Panc1 (cell line): ENCODE measurements around the gene SPATA16. TPM values are rescaled to one million over a fixed set of nuclear protein-coding genes. Genes with fewer than 3 reads are reported as not detected.

Experiments used
- ATAC-seq: fragments of 200-7000 bp; cut with Tn5 transposase; 2 replicates; pipeline ENCODE4 v1.9.1; 2020; ENCODE audit warnings: mild to moderate bottlenecking, moderate library complexity
- BruUV-seq: library from RNA; stranded (reverse); fragments of 400-500 nt; replicated peaks from 2 replicates; lab custom pipeline; 2021; lab: Mats Ljungman, UMichigan
- CTCF ChIA-PET: fragments of 300-600 bp; sonication (Branson Sonifier 250); formaldehyde crosslinking; loops from one replicate; lab custom pipeline; 2022; ENCODE audit warnings: antibody characterized with exemption; lab: Charles Lee
- POLR2A ChIA-PET: fragments of 300-600 bp; sonication (Branson Sonifier 250); formaldehyde crosslinking; loops from one replicate; lab custom pipeline; 2022; ENCODE audit warnings: antibody characterized with exemption; lab: Charles Lee
- DNase-seq: peaks from one replicate; pipeline ENCODE4 v3.0.0-alpha.2; 2010; ENCODE audit warnings: low read depth, low spot score
- H3K27ac ChIP-seq: 2 replicates; pipeline ENCODE4 v1.5.1; 2011; ENCODE audit warnings: mild to moderate bottlenecking, low read length, inconsistent platforms
- H3K27me3 ChIP-seq: fragments of 200-500 bp; sonication (Bioruptor generic); 2 replicates; pipeline ENCODE4 v1.6.0; 2014; ENCODE audit warnings: low read length, inconsistent platforms; ENCODE audit not compliant: control insufficient read depth, insufficient read depth
- H3K36me3 ChIP-seq: fragments of 200-500 bp; sonication (Bioruptor generic); 2 replicates; pipeline ENCODE4 v1.5.1; 2014; ENCODE audit warnings: inconsistent platforms, mild to moderate bottlenecking, low read length, moderate library complexity; ENCODE audit not compliant: control insufficient read depth, insufficient read depth
- H3K4me1 ChIP-seq: 2 replicates; pipeline ENCODE4 v1.5.1; 2011; ENCODE audit warnings: inconsistent platforms, mild to moderate bottlenecking, low read length, moderate library complexity; ENCODE audit not compliant: control insufficient read depth, insufficient read depth
- H3K4me3 ChIP-seq, 2 experiments: 2 replicates each; pipeline ENCODE4 v1.5.1; 2011 to 2012; ENCODE audit warnings: low read depth in 2 of 2, low read length in 2 of 2, mild to moderate bottlenecking in 2 of 2, inconsistent platforms in 1 of 2, moderate library complexity in 1 of 2
- H3K9me3 ChIP-seq: fragments of 200-500 bp; sonication (Bioruptor generic); 2 replicates; pipeline ENCODE4 v1.5.1; 2014; ENCODE audit warnings: low read depth, mild to moderate bottlenecking, inconsistent platforms, low read length, moderate library complexity; ENCODE audit not compliant: control insufficient read depth, insufficient read depth
- POLR2AphosphoS5 ChIP-seq: IDR thresholded peaks from 2 replicates; pipeline ENCODE4 v1.6.1; 2012; ENCODE audit warnings: mild to moderate bottlenecking, low read depth, low read length, moderate library complexity
- SIN3A ChIP-seq: IDR thresholded peaks from 2 replicates; pipeline ENCODE4 v1.6.1; 2012; ENCODE audit warnings: low read depth, mild to moderate bottlenecking, low read length, moderate library complexity, borderline replicate concordance; ENCODE audit not compliant: insufficient read depth
- TCF7L2 ChIP-seq: IDR thresholded peaks from 2 replicates; pipeline ENCODE4 v1.6.1; 2011; ENCODE audit warnings: mild to moderate bottlenecking, low read depth, low read length, inconsistent platforms
- in situ Hi-C: cut with HindIII; loops from 2 replicates; pipeline ENCODE4 v1.10.0; 2016; ENCODE audit warnings: low sequenced_read_pairs, low pct_unique_long_range_greater_than_20kb
- intact Hi-C: fragments of 100-400 bp; cut with micrococcal nuclease; formaldehyde crosslinking; loops from one replicate; pipeline ENCODE4 v1.10.0; 2022; ENCODE audit not compliant: unreplicated experiment
- total RNA-seq: library from RNA; stranded (reverse); gene quantifications from one replicate; pipeline ENCODE4 v1.2.1, GENCODE V29; 2021; ENCODE audit not compliant: unreplicated experiment
- TF ChIP-seq, protein P1 (sequence below): fragments of 450-650 bp; IDR thresholded peaks from 2 replicates; pipeline ENCODE4 v1.5.1; 2017; ENCODE audit warnings: mild to moderate bottlenecking
- TF ChIP-seq, protein P2 (sequence below), 2 experiments: IDR thresholded peaks; 2 replicates each; pipeline ENCODE4 v1.6.1; 2011 to 2012; ENCODE audit warnings: low read depth in 2 of 2, control low read depth in 1 of 2, low read length in 1 of 2, mild to moderate bottlenecking in 1 of 2, moderate library complexity in 1 of 2; ENCODE audit not compliant: insufficient read depth in 1 of 2

SPATA16 gene
- total RNA-seq, 1 experiment from 2014 or later = not detected

DNA sequence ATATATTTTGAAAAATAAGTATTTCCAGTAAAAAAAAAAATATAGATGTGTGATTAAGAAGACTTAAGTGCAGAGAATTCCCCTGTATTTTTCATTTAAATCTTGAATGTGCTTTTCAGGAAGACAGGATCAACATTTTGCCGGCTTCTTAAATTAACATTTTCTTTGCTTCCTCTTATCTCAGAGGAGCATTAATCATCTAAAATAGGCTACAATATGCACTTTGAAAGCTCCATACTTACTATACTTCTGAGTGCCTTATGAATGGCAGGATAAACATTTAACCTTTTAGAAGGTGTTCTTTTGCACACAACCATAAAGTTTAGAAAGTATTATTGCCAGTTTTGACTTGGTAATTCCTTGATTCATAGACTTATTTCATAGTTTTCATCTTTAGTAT, 226.2 kb downstream of the SPATA16 start:
- POLR2A ChIA-PET = no interaction called here
- intact Hi-C loops = no loop called here
- Histone ChIP-seq H3K27ac (no peak overlapping the region), H3K4me3 (no peak overlapping the region), H3K9me3 (no peaks in the 10 kb centered on the region), H3K27me3 (no peaks in the 10 kb centered on the region), H3K4me1 (peaks cover 15% of the 10 kb centered on the region), H3K36me3 (no peaks in the 10 kb centered on the region)
- BruUV-seq = no TSS peak
- ATAC-seq (no peak), DNase-seq (no peak)
- CTCF ChIA-PET = no interaction called here
- TF ChIP-seq, protein P1, sequence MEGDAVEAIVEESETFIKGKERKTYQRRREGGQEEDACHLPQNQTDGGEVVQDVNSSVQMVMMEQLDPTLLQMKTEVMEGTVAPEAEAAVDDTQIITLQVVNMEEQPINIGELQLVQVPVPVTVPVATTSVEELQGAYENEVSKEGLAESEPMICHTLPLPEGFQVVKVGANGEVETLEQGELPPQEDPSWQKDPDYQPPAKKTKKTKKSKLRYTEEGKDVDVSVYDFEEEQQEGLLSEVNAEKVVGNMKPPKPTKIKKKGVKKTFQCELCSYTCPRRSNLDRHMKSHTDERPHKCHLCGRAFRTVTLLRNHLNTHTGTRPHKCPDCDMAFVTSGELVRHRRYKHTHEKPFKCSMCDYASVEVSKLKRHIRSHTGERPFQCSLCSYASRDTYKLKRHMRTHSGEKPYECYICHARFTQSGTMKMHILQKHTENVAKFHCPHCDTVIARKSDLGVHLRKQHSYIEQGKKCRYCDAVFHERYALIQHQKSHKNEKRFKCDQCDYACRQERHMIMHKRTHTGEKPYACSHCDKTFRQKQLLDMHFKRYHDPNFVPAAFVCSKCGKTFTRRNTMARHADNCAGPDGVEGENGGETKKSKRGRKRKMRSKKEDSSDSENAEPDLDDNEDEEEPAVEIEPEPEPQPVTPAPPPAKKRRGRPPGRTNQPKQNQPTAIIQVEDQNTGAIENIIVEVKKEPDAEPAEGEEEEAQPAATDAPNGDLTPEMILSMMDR = no peak
- TF ChIP-seq POLR2AphosphoS5 = no peak
- TF ChIP-seq SIN3A = no peak
- TF ChIP-seq, protein P2, sequence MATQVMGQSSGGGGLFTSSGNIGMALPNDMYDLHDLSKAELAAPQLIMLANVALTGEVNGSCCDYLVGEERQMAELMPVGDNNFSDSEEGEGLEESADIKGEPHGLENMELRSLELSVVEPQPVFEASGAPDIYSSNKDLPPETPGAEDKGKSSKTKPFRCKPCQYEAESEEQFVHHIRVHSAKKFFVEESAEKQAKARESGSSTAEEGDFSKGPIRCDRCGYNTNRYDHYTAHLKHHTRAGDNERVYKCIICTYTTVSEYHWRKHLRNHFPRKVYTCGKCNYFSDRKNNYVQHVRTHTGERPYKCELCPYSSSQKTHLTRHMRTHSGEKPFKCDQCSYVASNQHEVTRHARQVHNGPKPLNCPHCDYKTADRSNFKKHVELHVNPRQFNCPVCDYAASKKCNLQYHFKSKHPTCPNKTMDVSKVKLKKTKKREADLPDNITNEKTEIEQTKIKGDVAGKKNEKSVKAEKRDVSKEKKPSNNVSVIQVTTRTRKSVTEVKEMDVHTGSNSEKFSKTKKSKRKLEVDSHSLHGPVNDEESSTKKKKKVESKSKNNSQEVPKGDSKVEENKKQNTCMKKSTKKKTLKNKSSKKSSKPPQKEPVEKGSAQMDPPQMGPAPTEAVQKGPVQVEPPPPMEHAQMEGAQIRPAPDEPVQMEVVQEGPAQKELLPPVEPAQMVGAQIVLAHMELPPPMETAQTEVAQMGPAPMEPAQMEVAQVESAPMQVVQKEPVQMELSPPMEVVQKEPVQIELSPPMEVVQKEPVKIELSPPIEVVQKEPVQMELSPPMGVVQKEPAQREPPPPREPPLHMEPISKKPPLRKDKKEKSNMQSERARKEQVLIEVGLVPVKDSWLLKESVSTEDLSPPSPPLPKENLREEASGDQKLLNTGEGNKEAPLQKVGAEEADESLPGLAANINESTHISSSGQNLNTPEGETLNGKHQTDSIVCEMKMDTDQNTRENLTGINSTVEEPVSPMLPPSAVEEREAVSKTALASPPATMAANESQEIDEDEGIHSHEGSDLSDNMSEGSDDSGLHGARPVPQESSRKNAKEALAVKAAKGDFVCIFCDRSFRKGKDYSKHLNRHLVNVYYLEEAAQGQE (IDR thresholded peaks at IDR 0.05; ENCODE audit: insufficient read depth in 1 of 2, low read depth in 2 of 2, low read length in 1 of 2) = no peak
- in situ Hi-C loops = no loop called here

DNA sequence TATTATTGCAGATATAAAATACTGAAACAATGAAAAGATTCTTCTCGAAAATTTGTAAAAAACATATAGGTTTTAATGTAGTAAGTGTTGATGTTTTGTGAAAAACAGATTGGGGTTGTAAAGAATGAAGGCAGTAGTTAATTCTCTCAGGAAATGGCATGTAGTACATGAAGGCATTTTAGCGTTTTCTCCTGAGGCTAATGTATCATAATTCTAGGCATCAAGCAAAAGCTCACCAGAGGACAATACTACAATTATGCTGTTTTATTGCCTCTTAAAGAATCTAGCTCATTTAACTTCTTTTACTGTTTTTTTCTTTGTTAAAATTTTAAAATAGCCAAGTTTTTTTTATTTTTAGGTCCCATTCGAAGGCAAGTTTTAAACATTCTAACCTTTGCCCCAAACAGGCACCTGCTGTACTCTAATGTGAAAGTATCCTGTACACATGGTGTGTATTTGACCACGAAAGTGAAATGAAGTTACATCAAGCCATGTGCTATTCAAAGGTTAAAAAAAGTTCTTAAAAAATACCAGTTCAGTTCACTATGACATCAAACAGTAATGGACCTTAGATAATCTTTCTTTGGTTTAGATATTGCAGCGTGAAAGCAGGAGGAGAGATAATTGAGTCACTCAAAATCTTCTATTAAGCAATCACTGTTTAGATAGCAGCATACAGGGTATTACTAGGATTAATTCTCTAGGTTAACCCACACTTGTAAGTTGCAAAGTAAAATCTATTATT, 227.0 kb downstream of the SPATA16 start:
- ChIA-PET POLR2A (no interaction called here), CTCF (no interaction called here)
- no peak for TF ChIP-seq TCF7L2
- TF ChIP-seq, protein P2 (IDR thresholded peaks at IDR 0.05; ENCODE audit: insufficient read depth in 1 of 2, low read depth in 2 of 2, low read length in 1 of 2) = no peak
- TF ChIP-seq, protein P1 = no peak
- no peak overlapping the region for H3K4me3 ChIP-seq
- no peaks in the 10 kb centered on the region for H3K9me3 ChIP-seq
- DNase-seq (no peak), ATAC-seq (no peak)
- no peaks in the 10 kb centered on the region for H3K27me3 ChIP-seq
- in situ Hi-C loops = no loop called here
- H3K4me1 ChIP-seq = peaks cover 15% of the 10 kb centered on the region
- no TSS peak for BruUV-seq
- H3K36me3 ChIP-seq = no peaks in the 10 kb centered on the region
- intact Hi-C loops = no loop called here
- H3K27ac ChIP-seq = no peak overlapping the region
